Liver (tissue), 9 donors: Measurements from ENCODE around the gene FBLN1. TPM values are rescaled to one million over a fixed set of nuclear protein-coding genes. Genes with fewer than 3 reads are reported as not detected.

Experiments
- DNase-seq: peaks from one replicate; pipeline ENCODE4 v3.0.0-alpha.2; 2017; ENCODE audit warnings: low spot score
- H3K27ac ChIP-seq, 2 donors: one replicate each; pipeline ENCODE4 v1.7.0; 2013; ENCODE audit warnings: inconsistent platforms in 2 of 2, low read length in 2 of 2, control low read depth in 1 of 2, low read depth in 1 of 2, mild to moderate bottlenecking in 1 of 2
- H3K27me3 ChIP-seq, 4 donors: one replicate each; pipeline versions ENCODE4 v1.6.1 to v1.7.0; 2013; ENCODE audit warnings: low read length in 3 of 4, inconsistent platforms in 1 of 4, mild to moderate bottlenecking in 1 of 4, moderate library complexity in 1 of 4; ENCODE audit not compliant: control insufficient read depth in 4 of 4, insufficient read depth in 4 of 4
- H3K36me3 ChIP-seq, 4 donors: one replicate each; pipeline versions ENCODE4 v1.6.1 to v1.7.0; 2013; ENCODE audit warnings: low read length in 3 of 4, mild to moderate bottlenecking in 3 of 4, low read depth in 1 of 4, moderate library complexity in 1 of 4; ENCODE audit not compliant: control insufficient read depth in 4 of 4, insufficient read depth in 3 of 4
- H3K4me1 ChIP-seq, 4 donors: one replicate each; pipeline versions ENCODE4 v1.6.1 to v1.7.0; 2013; ENCODE audit warnings: low read length in 3 of 4, mild to moderate bottlenecking in 3 of 4, moderate library complexity in 1 of 4; ENCODE audit not compliant: control insufficient read depth in 4 of 4, insufficient read depth in 4 of 4
- H3K4me3 ChIP-seq, 3 donors: one replicate each; pipeline versions ENCODE4 v1.6.1 to v1.7.0; 2013; ENCODE audit warnings: low read length in 3 of 3, control low read depth in 1 of 3, low read depth in 1 of 3, mild to moderate bottlenecking in 1 of 3
- H3K9ac ChIP-seq, 2 donors: one replicate each; pipeline ENCODE4 v1.7.0; 2013; ENCODE audit warnings: low read length in 2 of 2, mild to moderate bottlenecking in 2 of 2, moderate library complexity in 2 of 2, control low read depth in 1 of 2, low read depth in 1 of 2
- H3K9me3 ChIP-seq, 4 donors: one replicate each; pipeline versions ENCODE4 v1.6.1 to v1.7.0; 2013; ENCODE audit warnings: low read length in 3 of 4; ENCODE audit not compliant: control insufficient read depth in 4 of 4
- CTCF ChIP-seq: fragments of 150-350 bp; IDR thresholded peaks from 2 replicates; pipeline ENCODE4 v1.5.1; 2017; ENCODE audit warnings: improper control_type of control experiment, low read depth, low read length; ENCODE audit not compliant: missing input control
- EGR1 ChIP-seq, 2 donors: IDR thresholded peaks; 2 replicates each; pipeline ENCODE4 v1.6.1; 2016 to 2018; ENCODE audit warnings: antibody characterized with exemption in 2 of 2, low read depth in 2 of 2
- FOXA1 ChIP-seq: IDR thresholded peaks from 2 replicates; pipeline ENCODE4 v1.6.1; 2016; ENCODE audit warnings: antibody characterized with exemption
- FOXA2 ChIP-seq: IDR thresholded peaks from 2 replicates; pipeline ENCODE4 v1.6.1; 2016; ENCODE audit warnings: antibody characterized with exemption
- GABPA ChIP-seq, 2 donors: IDR thresholded peaks in 1 of 2; conservative IDR thresholded peaks in 1 of 2; 2 replicates each; pipeline ENCODE4 v1.6.1; 2016; ENCODE audit warnings: antibody characterized with exemption in 2 of 2, mild to moderate bottlenecking in 1 of 2, moderate library complexity in 1 of 2
- HNF4A ChIP-seq, 2 donors: conservative IDR thresholded peaks; 2 replicates each; pipeline ENCODE4 v1.6.1; 2016; ENCODE audit warnings: antibody characterized with exemption in 2 of 2, mild to moderate bottlenecking in 2 of 2
- HNF4G ChIP-seq: IDR thresholded peaks from 2 replicates; pipeline ENCODE4 v1.6.1; 2016; ENCODE audit warnings: antibody characterized with exemption
- JUND ChIP-seq, 2 donors: IDR thresholded peaks; 2 replicates each; pipeline ENCODE4 v1.6.1; 2016; ENCODE audit warnings: antibody characterized with exemption in 2 of 2
- MAX ChIP-seq: IDR thresholded peaks from 2 replicates; pipeline ENCODE4 v1.6.1; 2016; ENCODE audit warnings: antibody characterized with exemption
- NR2F2 ChIP-seq: IDR thresholded peaks from 2 replicates; pipeline ENCODE4 v1.6.1; 2016; ENCODE audit warnings: antibody characterized with exemption
- RAD21 ChIP-seq, 2 donors: IDR thresholded peaks; 2 replicates each; pipeline ENCODE4 v1.6.1; 2016; ENCODE audit warnings: antibody characterized with exemption in 2 of 2, mild to moderate bottlenecking in 2 of 2
- REST ChIP-seq: IDR thresholded peaks from 2 replicates; pipeline ENCODE4 v1.6.1; 2016; ENCODE audit warnings: antibody characterized with exemption, mild to moderate bottlenecking
- RXRA ChIP-seq, 2 donors: IDR thresholded peaks; 2 replicates each; pipeline ENCODE4 v1.6.1; 2017 to 2018; ENCODE audit warnings: antibody characterized with exemption in 2 of 2, mild to moderate bottlenecking in 1 of 2
- SP1 ChIP-seq: IDR thresholded peaks from 2 replicates; pipeline ENCODE4 v1.6.1; 2018; ENCODE audit warnings: antibody characterized with exemption, mild to moderate bottlenecking
- TAF1 ChIP-seq: conservative IDR thresholded peaks from 2 replicates; pipeline ENCODE4 v1.6.1; 2016; ENCODE audit warnings: antibody characterized with exemption, mild to moderate bottlenecking
- YY1 ChIP-seq: IDR thresholded peaks from 2 replicates; pipeline ENCODE4 v1.6.1; 2016; ENCODE audit warnings: antibody characterized with exemption, mild to moderate bottlenecking
- ZBTB33 ChIP-seq: IDR thresholded peaks from 2 replicates; pipeline ENCODE4 v1.6.1; 2016; ENCODE audit warnings: antibody characterized with exemption
- WGBS: extraction: QIAGEN DNeasy Blood & Tissue Kit; methylation state at CpG from one replicate; pipeline ENCODE4 v1.1.7; 2013; 5-methylcytosine and 5-hydroxymethylcytosine counted together
- polyA plus RNA-seq, 2 donors: library from polyadenylated mRNA; stranded (reverse) in 1 of 2; unstranded in 1 of 2; fragments of 200-250 nt in 1 of 2; fragments of >200 nt in 1 of 2; fragmentation: Nextera tagmentation in 1 of 2; extraction: Ambion mirVana in 1 of 2; gene quantifications; one replicate each; pipeline versions ENCODE4 v1.2.1 to v1.2.3, GENCODE V29; 2013 to 2015
- total RNA-seq, 2 donors: library from RNA; depleted of rRNA; stranded (reverse); fragments of >200 nt; gene quantifications; one replicate each; pipeline ENCODE4 v1.2.3, GENCODE V29; 2014
- TF ChIP-seq, protein P1 (sequence below): IDR thresholded peaks from 2 replicates; pipeline ENCODE4 v1.6.1; 2016; ENCODE audit warnings: antibody characterized with exemption
- donor health status: healthy.
- donor health status: healthy.
- donor health status: healthy.
- donor health status: healthy.
- donor health status: healthy.

Gene FBLN1
- total and polyA plus RNA-seq, 4 donors: 2.2 to 9.3 (median 6.3) TPM

DNA sequence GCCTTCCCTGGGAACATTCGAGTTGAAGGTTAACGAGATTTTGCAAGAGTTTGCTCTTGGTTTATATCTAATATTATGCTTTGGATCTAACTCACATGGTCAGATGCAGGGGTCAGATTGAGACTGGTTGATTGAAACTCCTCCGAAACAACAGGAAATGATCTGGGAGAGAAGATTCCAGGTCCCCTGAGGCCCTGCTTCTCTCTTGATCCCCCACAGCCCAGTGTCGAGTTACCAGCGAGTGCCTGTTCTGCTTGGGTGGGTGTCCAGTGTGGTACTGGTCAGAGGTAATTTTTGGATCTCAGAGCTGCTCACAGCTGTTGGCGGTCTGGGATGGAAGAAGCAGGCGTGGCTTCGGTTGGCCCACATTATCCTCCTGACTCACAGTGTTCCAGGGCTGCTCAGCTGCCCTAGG lies 9.2 kb downstream of the FBLN1 start:
- Histone ChIP-seq H3K4me3 (no peak overlapping the region), H3K9me3 (no peaks in the 10 kb centered on the region), H3K36me3 (no peaks in the 10 kb centered on the region), H3K4me1 (peaks cover 0 to 4% (median 0%) of the 10 kb centered on the region in 4 donors), H3K27me3 (no peaks in the 10 kb centered on the region), H3K27ac (peak overlapping the region in 1 of 2 donors; percentile 31), H3K9ac (no peak overlapping the region)
- TF ChIP-seq NR2F2: peak; percentile 76
- no peak for TF ChIP-seq HNF4G
- TF ChIP-seq TAF1: no peak
- no peak for TF ChIP-seq ZBTB33
- no peak for TF ChIP-seq EGR1 (IDR thresholded peaks at IDR 0.05; ENCODE audit: low read depth in 2 of 2)
- TF ChIP-seq RAD21 (IDR thresholded peaks at IDR 0.05): no peak
- TF ChIP-seq HNF4A (conservative IDR thresholded peaks at IDR 0.05): no peak
- no peak for TF ChIP-seq FOXA1
- no peak for TF ChIP-seq FOXA2
- TF ChIP-seq, protein P1, sequence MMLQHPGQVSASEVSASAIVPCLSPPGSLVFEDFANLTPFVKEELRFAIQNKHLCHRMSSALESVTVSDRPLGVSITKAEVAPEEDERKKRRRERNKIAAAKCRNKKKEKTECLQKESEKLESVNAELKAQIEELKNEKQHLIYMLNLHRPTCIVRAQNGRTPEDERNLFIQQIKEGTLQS: no peak
- TF ChIP-seq MAX: no peak
- peak; percentile 9 to 13 for TF ChIP-seq RXRA (IDR thresholded peaks at IDR 0.05)
- TF ChIP-seq CTCF: no peak
- no peak for TF ChIP-seq JUND (IDR thresholded peaks at IDR 0.05)
- TF ChIP-seq SP1: peak; percentile 14
- TF ChIP-seq YY1: no peak
- no peak for TF ChIP-seq REST
- TF ChIP-seq GABPA (IDR thresholded peaks at IDR 0.05 in 1 of 2, conservative IDR thresholded peaks at IDR 0.05 in 1 of 2): no peak
- no peak for DNase-seq
- 59% methylated on average over 8 of the region's 8 CpGs for WGBS
